Measurements from ENCODE around the gene KCNIP4.

KCNIP4 gene

DNA sequence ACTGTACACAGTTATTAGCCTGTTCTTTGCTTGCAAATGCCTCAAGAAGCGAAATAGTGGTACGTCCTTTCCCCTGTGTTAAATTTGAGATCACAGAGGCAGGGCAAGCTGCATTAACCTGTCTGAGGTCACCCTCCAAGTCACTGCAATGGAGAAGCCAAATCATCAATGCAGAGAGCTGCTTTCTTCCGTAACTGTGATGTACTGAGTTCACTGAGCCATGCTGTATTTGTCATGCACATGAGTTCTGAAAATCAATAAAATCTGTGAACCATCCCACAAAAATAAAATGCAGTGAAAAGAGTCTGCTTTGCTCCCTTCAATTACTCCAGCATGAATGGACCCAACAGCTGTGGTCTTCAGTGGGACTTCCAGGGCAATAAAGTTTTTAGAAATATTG is 393.5 kb downstream of the KCNIP4 start:
- H3K27ac ChIP-seq: no peak overlapping the region
- no peaks in the 10 kb centered on the region for H3K4me1 ChIP-seq (ENCODE audit: control insufficient read depth in 1 of 2, insufficient read depth in 1 of 2, low read depth in 1 of 2, low read length in 1 of 2)
- TF ChIP-seq, protein P1, sequence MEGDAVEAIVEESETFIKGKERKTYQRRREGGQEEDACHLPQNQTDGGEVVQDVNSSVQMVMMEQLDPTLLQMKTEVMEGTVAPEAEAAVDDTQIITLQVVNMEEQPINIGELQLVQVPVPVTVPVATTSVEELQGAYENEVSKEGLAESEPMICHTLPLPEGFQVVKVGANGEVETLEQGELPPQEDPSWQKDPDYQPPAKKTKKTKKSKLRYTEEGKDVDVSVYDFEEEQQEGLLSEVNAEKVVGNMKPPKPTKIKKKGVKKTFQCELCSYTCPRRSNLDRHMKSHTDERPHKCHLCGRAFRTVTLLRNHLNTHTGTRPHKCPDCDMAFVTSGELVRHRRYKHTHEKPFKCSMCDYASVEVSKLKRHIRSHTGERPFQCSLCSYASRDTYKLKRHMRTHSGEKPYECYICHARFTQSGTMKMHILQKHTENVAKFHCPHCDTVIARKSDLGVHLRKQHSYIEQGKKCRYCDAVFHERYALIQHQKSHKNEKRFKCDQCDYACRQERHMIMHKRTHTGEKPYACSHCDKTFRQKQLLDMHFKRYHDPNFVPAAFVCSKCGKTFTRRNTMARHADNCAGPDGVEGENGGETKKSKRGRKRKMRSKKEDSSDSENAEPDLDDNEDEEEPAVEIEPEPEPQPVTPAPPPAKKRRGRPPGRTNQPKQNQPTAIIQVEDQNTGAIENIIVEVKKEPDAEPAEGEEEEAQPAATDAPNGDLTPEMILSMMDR (IDR thresholded peaks at IDR 0.05): no peak
- H3K4me3 ChIP-seq (ENCODE audit: low read depth in 1 of 2, low read length in 1 of 2): no peak overlapping the region
- H3K9me3 ChIP-seq: no peaks in the 10 kb centered on the region
- H3K36me3 ChIP-seq: no peaks in the 10 kb centered on the region
- H3K27me3 ChIP-seq: no peaks in the 10 kb centered on the region

DNA sequence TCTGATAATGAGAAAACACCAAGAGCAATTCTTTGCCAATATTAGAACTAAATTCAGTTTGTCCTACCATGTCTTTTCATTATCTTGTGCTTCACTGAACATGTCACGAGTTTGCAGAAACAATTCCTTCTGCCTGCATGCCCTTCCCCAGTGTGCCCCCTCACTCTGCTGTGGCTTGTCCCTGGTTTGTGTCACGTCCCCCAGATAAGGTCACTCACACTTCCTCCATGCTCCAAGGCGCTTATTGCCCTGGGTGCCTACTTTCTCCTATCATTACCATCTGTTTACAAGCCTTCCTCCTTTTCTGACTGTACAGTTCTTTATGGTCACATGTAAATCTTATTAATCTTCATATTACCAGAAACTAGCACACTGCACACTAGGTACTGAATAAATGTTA is 394.1 kb downstream of the KCNIP4 start:
- H3K36me3 ChIP-seq: no peaks in the 10 kb centered on the region
- no peaks in the 10 kb centered on the region for H3K9me3 ChIP-seq
- H3K27ac ChIP-seq: no peak overlapping the region
- no peak overlapping the region for H3K4me3 ChIP-seq (ENCODE audit: low read depth in 1 of 2, low read length in 1 of 2)
- H3K27me3 ChIP-seq: no peaks in the 10 kb centered on the region
- H3K4me1 ChIP-seq (ENCODE audit: control insufficient read depth in 1 of 2, insufficient read depth in 1 of 2, low read depth in 1 of 2, low read length in 1 of 2): no peaks in the 10 kb centered on the region
- TF ChIP-seq, protein P1 (IDR thresholded peaks at IDR 0.05): no peak

DNA sequence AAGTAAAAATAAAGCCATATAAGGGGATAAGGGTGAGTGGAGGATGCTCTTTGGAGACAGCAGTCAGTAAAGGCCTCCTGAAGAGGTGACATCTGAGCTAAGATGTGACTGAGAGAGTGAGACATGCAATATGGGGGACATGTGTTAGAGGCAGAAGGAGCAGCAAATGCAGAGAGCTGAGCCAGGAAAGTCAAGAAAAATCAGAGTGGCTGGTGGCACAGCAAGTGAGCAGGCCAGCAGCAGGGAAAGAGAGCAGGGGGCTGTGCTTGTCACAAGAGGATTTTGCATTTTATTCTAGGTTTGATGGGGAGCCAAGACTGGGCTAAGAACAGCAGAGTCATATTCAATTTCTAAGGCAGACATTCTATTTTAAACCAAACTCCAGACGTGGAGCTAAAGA is 394.5 kb downstream of the KCNIP4 start:
- H3K4me1 ChIP-seq (ENCODE audit: control insufficient read depth in 1 of 2, insufficient read depth in 1 of 2, low read depth in 1 of 2, low read length in 1 of 2): no peaks in the 10 kb centered on the region
- H3K36me3 ChIP-seq: no peaks in the 10 kb centered on the region
- no peaks in the 10 kb centered on the region for H3K27me3 ChIP-seq
- no peak overlapping the region for H3K4me3 ChIP-seq (ENCODE audit: low read depth in 1 of 2, low read length in 1 of 2)
- H3K27ac ChIP-seq: no peak overlapping the region
- TF ChIP-seq, protein P1 (IDR thresholded peaks at IDR 0.05): no peak
- H3K9me3 ChIP-seq: no peaks in the 10 kb centered on the region

DNA sequence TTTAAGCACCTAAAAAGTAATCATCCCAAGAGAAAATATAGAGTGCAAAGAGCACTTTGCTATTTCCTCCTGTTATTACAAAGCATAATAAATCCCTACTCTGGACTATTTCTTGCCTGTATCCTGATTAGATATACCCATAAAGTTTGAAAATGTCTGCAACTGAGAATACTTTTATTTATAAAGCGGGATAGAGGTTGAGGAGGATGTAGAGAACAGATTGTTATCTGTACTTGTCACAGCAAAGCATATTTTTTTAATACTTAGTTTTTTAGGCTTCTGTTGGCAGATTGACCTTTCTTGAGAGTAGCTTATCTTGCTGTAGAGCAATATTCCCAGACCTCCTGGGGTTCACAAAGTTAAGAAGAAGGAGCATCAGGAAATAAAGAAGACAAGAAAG is 396.1 kb downstream of the KCNIP4 start:
- no peaks in the 10 kb centered on the region for H3K36me3 ChIP-seq
- TF ChIP-seq, protein P1 (IDR thresholded peaks at IDR 0.05): no peak
- no peak overlapping the region for H3K4me3 ChIP-seq (ENCODE audit: low read depth in 1 of 2, low read length in 1 of 2)

DNA sequence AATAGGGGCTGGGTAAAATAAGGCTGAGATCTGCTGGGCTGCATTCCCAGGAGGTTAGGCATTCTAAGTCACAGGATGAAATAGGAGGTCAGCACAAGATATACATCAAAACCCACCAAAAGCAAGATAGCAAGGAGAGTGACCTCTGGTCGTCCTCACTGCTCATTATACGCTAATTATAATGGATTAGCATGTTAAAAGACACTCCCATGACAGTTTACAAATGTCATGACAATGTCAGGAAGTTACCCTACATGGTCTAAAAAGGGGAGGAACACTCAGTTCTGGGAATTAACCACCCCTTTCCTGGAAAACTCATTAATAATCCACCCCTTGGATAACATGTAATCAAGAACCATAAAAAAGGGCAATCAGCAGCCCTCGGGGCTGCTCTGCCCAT is 403.6 kb downstream of the KCNIP4 start:
- H3K27me3 ChIP-seq: no peaks in the 10 kb centered on the region
- H3K9me3 ChIP-seq: no peaks in the 10 kb centered on the region
- no peak overlapping the region for H3K4me3 ChIP-seq (ENCODE audit: low read depth in 1 of 2, low read length in 1 of 2)
- TF ChIP-seq, protein P1 (IDR thresholded peaks at IDR 0.05): no peak
- no peaks in the 10 kb centered on the region for H3K36me3 ChIP-seq
- no peaks in the 10 kb centered on the region for H3K4me1 ChIP-seq (ENCODE audit: control insufficient read depth in 1 of 2, insufficient read depth in 1 of 2, low read depth in 1 of 2, low read length in 1 of 2)
- no peak overlapping the region for H3K27ac ChIP-seq

More for the DNA sequence above, 396.1 kb downstream of the KCNIP4 start:
- Histone ChIP-seq H3K27me3 (no peaks in the 10 kb centered on the region), H3K9me3 (no peaks in the 10 kb centered on the region), H3K27ac (no peak overlapping the region), H3K4me1 (ENCODE audit: control insufficient read depth in 1 of 2, insufficient read depth in 1 of 2, low read depth in 1 of 2, low read length in 1 of 2) (no peaks in the 10 kb centered on the region)

DNA sequence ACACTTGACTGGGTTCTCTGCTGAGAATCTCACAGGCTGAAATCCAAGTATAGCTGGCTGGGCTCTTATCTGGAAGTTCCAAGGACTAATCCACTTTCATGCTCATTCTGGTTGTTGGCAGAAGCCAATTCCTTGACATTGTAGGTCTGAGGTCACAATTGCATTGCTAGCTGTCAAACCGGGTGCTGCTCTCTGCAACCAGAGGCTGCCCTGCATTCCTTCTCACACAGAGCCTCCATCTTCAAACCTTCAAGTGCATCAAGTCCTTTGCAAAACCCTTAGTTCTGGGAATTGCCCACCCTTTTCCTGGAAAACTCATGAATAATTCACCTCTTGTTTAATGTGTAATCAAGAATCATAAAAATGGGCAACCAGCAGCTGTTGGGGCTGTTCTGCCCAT is 404.2 kb downstream of the KCNIP4 start:
- H3K36me3 ChIP-seq: no peaks in the 10 kb centered on the region
- no peaks in the 10 kb centered on the region for H3K27me3 ChIP-seq
- H3K9me3 ChIP-seq: no peaks in the 10 kb centered on the region
- H3K4me3 ChIP-seq (ENCODE audit: low read depth in 1 of 2, low read length in 1 of 2): no peak overlapping the region
- no peaks in the 10 kb centered on the region for H3K4me1 ChIP-seq (ENCODE audit: control insufficient read depth in 1 of 2, insufficient read depth in 1 of 2, low read depth in 1 of 2, low read length in 1 of 2)
- no peak overlapping the region for H3K27ac ChIP-seq
- TF ChIP-seq, protein P1 (IDR thresholded peaks at IDR 0.05): no peak

All from neutrophil (primary cell).